Large intestine (tissue), 3 donors: Measurements from ENCODE around the gene TELO2. TPM values are rescaled to one million over a fixed set of nuclear protein-coding genes. Genes with fewer than 3 reads are reported as not detected.

Experiments
- DNase-seq, 2 donors: peaks; one replicate each; pipeline versions ENCODE4 v3.0.0 to v3.0.0-alpha.2; 2013
- H3K27ac ChIP-seq: one replicate; pipeline ENCODE4 v1.5.1; 2013; ENCODE audit warnings: low read length
- H3K27me3 ChIP-seq: 2 replicates; pipeline ENCODE4 v1.6.1; 2013; ENCODE audit warnings: low read length; ENCODE audit not compliant: control insufficient read depth, insufficient read depth
- H3K36me3 ChIP-seq: 2 replicates; pipeline ENCODE4 v1.6.1; 2013; ENCODE audit warnings: low read length; ENCODE audit not compliant: control insufficient read depth, insufficient read depth
- H3K4me1 ChIP-seq: one replicate; pipeline ENCODE4 v1.6.1; 2013; ENCODE audit warnings: low read length; ENCODE audit not compliant: control insufficient read depth, insufficient read depth
- H3K4me3 ChIP-seq: one replicate; pipeline ENCODE4 v1.5.1; 2013; ENCODE audit warnings: low read length
- H3K9me3 ChIP-seq: one replicate; pipeline ENCODE4 v1.6.1; 2013; ENCODE audit warnings: mild to moderate bottlenecking, low read depth, low read length, moderate library complexity; ENCODE audit not compliant: control insufficient read depth
- WGBS: methylation state at CpG from one replicate; pipeline ENCODE4 v1.1.5; 2013; ENCODE audit warnings: low lambda C conversion rate; ENCODE audit not compliant: insufficient coverage; 5-methylcytosine and 5-hydroxymethylcytosine counted together
- polyA plus RNA-seq: library from polyadenylated mRNA; unstranded; fragments of 120-200 nt; gene quantifications from one replicate; pipeline ENCODE4 v1.2.1, GENCODE V29; 2013

TELO2 gene
- polyA plus RNA-seq, 1 donor = 50.1 TPM

DNA sequence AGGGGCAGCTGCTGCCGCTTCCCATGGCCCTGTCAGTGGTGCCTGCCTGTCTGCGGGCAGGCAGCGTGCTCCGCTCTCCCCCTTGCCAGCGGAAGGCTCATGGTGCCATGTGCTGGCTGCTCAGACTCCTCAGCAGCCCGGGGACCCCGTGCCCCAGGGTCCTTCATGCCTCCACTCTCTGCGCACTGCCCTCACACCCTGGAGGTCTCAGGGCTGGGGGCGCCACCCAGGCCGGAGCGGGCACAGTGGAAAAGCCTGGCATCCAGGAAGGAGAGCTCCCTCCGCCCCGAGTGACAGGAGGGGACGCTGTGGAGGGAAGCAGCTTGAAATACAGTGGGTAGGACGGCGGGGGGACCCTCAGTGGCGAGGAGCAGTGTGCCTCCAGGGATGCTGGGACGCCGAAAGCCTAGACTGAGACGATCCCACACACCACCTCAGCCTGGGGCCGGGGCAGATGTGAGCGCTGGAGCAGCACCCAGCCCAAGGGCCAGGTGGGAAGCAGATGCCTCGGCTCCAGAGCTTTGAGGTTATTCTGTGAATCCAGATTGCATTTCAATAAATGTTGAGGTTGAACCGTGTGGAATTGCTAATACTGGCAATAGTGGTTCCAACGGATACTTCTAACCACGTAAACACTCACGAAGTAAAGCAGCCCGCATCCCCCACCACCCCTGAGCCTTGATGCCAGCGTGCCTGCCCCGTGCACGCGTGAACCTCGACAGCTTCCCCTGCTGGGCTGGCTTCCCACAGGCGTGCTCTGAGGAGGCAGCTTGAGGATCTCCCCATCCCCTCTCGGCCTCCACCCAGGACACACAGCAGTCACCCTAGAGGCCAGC is 46.8 kb downstream of the TELO2 start:
- Histone ChIP-seq H3K27ac (no peak overlapping the region), H3K27me3 (no peaks in the 10 kb centered on the region), H3K4me3 (no peak overlapping the region), H3K9me3 (no peaks in the 10 kb centered on the region), H3K36me3 (peaks cover 56% of the 10 kb centered on the region), H3K4me1 (peaks cover 5% of the 10 kb centered on the region)
- no CpG with 5 or more reads among the region's 35 CpGs for WGBS
- DNase-seq = no peak

DNA sequence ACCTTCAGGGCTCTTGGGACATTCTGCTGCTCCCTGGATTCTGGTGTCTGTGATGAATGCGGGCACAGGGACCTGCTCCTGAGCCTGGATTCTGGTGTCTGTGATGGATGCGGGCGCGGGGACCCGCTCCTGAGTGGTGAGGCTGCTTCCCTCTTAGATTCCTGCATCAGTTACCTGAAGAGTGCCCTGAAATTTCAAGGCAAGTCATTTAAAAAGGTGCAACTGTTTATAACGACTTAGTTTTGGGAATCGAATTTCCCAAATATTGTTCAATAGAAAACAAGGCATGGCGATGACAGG is 47.3 kb downstream of the TELO2 start:
- no peak overlapping the region for H3K27ac ChIP-seq
- H3K36me3 ChIP-seq = peaks cover 56% of the 10 kb centered on the region
- H3K27me3 ChIP-seq = no peaks in the 10 kb centered on the region
- DNase-seq = no peak
- peaks cover 5% of the 10 kb centered on the region for H3K4me1 ChIP-seq
- H3K9me3 ChIP-seq = no peaks in the 10 kb centered on the region
- WGBS = no CpG with 5 or more reads among the region's 8 CpGs
- H3K4me3 ChIP-seq = no peak overlapping the region

DNA sequence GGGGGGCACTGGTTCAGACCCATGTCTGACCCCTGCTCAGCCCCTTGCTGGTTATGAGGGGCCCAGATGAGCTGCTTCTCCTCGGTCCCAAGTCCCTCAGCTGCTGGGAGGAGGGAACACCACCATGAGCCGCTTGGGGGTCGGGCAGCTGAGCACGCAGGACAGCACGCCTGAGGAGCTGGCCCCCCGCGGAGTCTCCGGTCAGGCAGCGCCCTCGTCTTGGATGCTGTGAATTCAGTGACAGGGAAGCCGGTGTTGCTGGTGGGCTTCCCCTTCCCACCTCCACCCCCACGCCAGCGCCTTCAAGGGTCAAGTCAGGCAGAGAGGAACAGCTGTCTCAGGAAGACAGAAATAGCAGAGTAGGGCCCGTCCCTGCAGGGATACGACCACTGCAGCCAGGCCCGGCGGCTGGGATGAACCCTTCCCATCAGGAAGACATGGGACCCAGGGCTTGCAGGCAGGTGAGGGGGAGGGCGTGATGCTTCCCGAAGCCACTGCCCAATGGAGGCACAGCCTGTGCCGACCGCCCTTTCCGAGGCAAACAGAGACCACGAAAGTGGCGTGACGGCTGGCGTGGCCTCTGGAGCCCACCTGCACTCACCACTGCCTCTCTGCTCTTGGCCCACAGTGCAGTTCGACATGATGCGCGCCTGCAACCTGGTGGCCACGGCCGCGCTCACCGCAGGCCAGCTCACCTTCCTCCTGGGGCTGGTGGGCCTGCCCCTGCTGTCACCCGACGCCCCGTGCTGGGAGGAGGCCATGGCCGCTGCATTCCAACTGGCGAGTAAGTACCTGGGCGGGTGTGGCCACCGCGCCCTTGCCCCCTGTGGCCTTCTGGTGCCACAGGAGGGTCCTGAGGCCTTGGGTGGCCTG is 48.4 kb downstream of the TELO2 start:
- Histone ChIP-seq H3K36me3 (peaks cover 51% of the 10 kb centered on the region), H3K27me3 (no peaks in the 10 kb centered on the region), H3K9me3 (no peaks in the 10 kb centered on the region), H3K4me1 (peaks cover 8% of the 10 kb centered on the region), H3K4me3 (no peak overlapping the region), H3K27ac (no peak overlapping the region)
- peak in 1 of 2 donors; percentile 15 for DNase-seq
- WGBS = no CpG with 5 or more reads among the region's 41 CpGs

DNA sequence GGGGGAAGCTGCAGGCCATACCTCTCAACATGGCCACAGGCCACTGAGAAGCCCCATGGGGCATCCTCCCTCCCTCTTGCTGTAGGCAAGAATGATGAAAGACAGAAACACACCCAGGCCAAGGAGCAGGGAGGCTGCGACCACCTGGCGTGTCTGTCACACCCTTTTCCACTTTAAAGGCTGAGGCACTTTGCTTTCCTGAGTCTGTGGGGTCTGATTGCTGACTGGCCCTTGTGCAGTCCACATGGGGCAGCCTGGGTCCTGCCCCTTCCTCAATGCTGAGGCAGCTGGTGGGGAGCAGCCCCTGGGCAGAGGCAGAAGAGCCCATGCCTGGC is 49.0 kb downstream of the TELO2 start:
- H3K4me1 ChIP-seq = peaks cover 8% of the 10 kb centered on the region
- no peak for DNase-seq
- no peaks in the 10 kb centered on the region for H3K27me3 ChIP-seq
- H3K9me3 ChIP-seq = no peaks in the 10 kb centered on the region
- peaks cover 46% of the 10 kb centered on the region for H3K36me3 ChIP-seq
- no peak overlapping the region for H3K27ac ChIP-seq
- WGBS = no CpG with 5 or more reads among the region's 2 CpGs
- no peak overlapping the region for H3K4me3 ChIP-seq

DNA sequence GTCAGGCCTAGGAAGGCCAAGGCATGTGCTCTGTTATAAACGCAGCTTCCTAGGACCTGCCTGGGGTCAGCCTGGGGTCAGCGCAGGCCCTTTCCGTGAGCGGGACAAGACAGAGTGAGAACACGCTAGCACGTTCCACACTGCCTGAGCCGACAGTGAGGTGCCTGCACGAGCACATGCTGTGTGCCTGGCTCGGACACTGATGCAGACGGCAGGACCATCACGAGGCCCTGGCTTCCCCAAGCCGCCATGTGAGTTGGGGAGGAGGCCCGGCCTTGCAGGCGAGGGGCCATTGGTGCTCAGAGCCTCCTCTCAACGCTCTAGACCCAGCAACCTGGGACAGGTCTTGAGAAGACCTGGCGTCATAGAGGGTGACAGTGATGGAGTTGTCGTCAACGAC is 49.4 kb downstream of the TELO2 start:
- H3K9me3 ChIP-seq = no peaks in the 10 kb centered on the region
- DNase-seq = no peak
- no peak overlapping the region for H3K27ac ChIP-seq
- H3K4me3 ChIP-seq = no peak overlapping the region
- H3K4me1 ChIP-seq = peaks cover 8% of the 10 kb centered on the region
- H3K36me3 ChIP-seq = peaks cover 45% of the 10 kb centered on the region
- no CpG with 5 or more reads among the region's 18 CpGs for WGBS
- no peaks in the 10 kb centered on the region for H3K27me3 ChIP-seq

DNA sequence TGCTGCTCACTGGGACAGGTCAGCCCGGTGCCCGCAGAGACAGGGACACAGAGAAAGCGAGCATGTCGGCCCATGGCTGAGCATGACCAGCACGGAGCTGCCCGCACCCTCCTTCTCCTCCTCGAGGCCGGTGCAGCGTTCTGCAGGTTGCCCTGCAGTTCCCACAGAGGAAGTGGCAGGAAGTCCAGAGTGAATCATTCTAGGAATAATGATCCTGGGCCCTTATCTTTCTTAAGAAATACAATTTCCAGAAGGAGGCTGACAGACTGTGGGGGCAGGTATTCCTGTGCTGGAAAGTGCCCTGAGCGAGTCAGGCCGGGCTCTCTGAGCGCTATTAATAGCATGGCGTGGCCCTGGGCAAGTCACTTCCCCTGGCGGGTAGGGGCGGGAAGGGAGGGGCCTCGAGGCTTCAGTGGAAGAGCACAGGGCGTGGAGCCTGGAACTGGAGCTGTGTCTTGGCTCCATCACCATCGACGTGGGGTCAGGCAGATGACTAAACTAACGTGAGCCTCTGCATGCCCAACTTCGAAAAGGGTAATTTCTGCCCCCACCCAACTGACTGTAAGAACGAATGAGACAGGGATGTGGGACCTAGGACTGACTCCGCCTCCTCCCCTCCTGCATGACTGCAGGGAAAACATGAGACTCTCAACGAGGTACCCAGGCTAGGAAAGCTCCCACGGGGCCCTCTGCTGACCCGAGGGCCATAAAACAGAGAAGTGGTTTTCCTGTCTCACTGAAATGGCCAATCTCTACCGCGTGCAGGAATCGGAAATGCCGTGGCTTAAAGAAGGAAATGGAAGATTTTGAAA is 50.1 kb downstream of the TELO2 start:
- Histone ChIP-seq H3K36me3 (peaks cover 39% of the 10 kb centered on the region), H3K27ac (no peak overlapping the region), H3K27me3 (no peaks in the 10 kb centered on the region), H3K4me1 (peaks cover 8% of the 10 kb centered on the region), H3K9me3 (no peaks in the 10 kb centered on the region), H3K4me3 (no peak overlapping the region)
- WGBS = no CpG with 5 or more reads among the region's 30 CpGs
- peak in 1 of 2 donors; percentile 39 for DNase-seq

DNA sequence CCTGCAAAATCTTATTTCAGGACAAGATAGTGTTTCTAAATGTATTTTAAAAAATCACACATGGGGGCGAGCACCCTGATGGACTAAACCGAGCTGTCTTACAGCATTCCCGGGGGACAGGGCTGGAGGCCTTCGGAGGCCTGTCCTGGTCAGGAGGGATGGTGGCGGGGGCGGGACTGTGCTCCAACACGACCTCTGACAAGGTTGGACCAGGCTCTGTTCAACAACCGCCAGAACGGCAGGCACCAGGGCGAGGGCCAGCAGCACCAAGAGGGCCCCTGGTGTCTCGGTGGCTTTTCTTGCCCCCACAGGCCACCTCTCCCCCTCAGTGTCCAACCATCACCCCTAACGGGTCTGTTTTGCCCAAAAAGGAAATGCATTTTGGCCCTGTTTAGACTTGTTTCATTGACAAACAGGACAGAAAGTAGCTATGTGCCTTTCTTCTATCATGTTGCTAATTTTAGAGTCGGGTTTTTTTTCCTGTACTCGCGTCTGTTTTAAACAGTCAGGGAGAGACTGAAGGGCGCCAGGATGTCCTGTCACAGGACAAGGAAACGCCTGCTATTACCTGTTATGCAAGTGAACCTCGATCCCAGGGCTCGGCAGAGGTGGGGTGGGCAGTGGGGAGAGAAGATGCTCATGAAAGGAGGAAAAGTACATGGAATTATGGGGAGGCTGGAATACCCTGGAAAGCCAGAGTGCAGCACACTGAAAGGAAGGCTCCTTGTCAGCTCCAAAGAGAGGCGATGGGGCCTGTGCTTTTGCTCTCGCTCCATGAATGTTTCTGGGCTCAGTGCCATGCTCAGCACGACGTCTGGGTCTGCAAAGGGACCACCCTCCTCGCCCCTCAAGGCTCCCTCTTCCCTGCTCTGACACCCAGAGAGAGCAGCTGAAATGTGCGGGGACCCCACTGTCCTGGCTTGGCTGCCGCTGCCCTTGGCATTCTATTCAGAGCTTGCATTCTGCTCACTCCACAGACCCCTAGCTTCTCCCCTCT is 52.2 kb downstream of the TELO2 start:
- H3K9me3 ChIP-seq = no peaks in the 10 kb centered on the region
- DNase-seq = no peak
- H3K4me3 ChIP-seq = no peak overlapping the region
- peaks cover 26% of the 10 kb centered on the region for H3K36me3 ChIP-seq
- WGBS = no CpG with 5 or more reads among the region's 26 CpGs
- no peaks in the 10 kb centered on the region for H3K27me3 ChIP-seq
- H3K4me1 ChIP-seq = peaks cover 8% of the 10 kb centered on the region
- peak overlapping the region; percentile 68 for H3K27ac ChIP-seq

DNA sequence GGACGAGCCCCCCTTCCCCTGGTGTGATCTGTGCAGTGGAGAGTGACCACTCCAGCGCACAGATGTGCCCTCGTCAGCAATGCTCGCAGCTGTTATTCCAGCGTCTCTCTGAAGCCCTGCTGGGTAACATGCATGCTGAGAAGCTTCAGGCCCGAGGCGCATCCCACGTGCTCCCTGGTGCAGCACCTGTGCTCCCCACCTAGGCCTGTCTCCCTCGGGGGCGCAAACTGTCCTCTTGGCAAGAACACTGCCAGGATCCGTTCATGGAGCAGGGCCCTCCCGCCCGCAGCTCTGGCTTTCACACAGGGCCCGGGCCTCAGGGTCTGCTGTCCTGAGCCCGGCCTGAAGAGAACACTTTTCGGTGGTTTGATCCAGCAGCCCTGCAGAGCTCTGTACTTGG is 53.3 kb downstream of the TELO2 start:
- WGBS = no CpG with 5 or more reads among the region's 16 CpGs
- no peaks in the 10 kb centered on the region for H3K27me3 ChIP-seq
- DNase-seq = no peak
- peaks cover 19% of the 10 kb centered on the region for H3K36me3 ChIP-seq
- H3K9me3 ChIP-seq = no peaks in the 10 kb centered on the region
- no peak overlapping the region for H3K4me3 ChIP-seq
- no peak overlapping the region for H3K27ac ChIP-seq
- peaks cover 8% of the 10 kb centered on the region for H3K4me1 ChIP-seq

DNA sequence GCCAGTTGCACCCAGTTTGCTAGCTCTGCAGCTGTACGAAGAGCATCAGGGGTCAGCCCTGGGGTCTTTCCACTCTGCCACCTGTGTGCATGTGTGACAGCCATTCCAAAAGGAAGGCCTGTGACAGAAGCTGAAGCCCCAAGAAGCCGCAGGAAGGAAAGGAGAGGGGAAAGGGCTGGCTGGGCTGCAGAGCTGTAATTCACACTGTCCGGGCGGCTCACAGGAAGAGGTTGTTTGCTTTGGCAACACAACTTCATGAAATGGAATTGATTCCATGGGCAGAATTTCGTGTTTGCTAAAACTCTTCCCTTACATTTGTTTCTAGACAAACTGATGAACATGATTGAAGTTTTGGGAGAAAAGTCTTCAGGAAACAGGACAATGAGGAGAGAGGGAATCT is 55.1 kb downstream of the TELO2 start:
- 82% methylated on average over 2 of the region's 5 CpGs for WGBS
- Histone ChIP-seq H3K27ac (no peak overlapping the region), H3K36me3 (peaks cover 9% of the 10 kb centered on the region), H3K9me3 (no peaks in the 10 kb centered on the region), H3K4me3 (no peak overlapping the region), H3K4me1 (peaks cover 8% of the 10 kb centered on the region), H3K27me3 (no peaks in the 10 kb centered on the region)
- no peak for DNase-seq
